Middle frontal gyrus (tissue), 1 donor: Measurements from ENCODE around the gene OLIG3.

Source experiments
- DNase-seq: peaks from one replicate; pipeline ENCODE4 v3.0.0-alpha.2; 2015; ENCODE audit warnings: low spot score; ENCODE audit errors: extremely low spot score

Gene OLIG3

DNA sequence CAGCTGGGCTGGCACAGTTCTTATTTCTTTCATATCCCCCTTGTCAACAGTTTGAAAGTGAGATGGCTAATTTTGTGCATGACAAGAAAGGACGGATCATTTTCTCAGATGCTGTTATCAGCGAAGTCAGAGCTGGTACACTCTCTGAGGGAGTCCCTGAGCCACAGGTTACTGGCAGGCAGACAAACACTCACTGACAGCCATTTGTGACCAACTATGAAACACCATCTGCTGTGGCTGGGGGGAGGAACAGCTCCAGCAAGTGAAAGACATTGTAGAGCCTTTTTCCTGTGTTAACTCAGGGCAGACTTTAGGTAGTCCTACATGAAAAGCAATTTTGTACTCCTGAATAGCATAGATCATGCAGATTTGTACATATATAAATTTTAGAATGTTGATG, 22.2 kb downstream of the OLIG3 start:
- no peak for DNase-seq

DNA sequence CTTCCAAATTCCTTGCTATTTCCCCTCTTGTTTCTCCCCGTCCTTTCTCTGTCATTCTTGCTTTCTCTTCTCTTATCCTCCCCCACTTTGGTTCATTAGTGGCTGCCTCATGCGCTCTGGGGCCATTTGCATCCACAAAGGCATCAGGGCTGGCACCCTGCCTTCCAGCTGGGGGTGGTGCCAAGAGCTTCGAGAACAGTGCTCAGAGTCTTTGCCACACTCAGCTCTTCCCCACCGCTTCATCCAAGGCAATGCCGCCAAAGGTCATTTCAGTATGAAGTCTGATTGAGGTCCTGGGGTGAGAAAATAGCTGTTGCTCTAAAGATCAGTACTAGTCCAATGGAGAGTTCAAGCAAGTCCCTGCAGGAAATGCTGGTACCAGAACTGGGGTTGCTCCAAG, 22.7 kb downstream of the OLIG3 start:
- no peak for DNase-seq

GRCh38 chr6:137467211-137467610, 27.0 kb downstream of the OLIG3 start:
- no peak for DNase-seq

DNA sequence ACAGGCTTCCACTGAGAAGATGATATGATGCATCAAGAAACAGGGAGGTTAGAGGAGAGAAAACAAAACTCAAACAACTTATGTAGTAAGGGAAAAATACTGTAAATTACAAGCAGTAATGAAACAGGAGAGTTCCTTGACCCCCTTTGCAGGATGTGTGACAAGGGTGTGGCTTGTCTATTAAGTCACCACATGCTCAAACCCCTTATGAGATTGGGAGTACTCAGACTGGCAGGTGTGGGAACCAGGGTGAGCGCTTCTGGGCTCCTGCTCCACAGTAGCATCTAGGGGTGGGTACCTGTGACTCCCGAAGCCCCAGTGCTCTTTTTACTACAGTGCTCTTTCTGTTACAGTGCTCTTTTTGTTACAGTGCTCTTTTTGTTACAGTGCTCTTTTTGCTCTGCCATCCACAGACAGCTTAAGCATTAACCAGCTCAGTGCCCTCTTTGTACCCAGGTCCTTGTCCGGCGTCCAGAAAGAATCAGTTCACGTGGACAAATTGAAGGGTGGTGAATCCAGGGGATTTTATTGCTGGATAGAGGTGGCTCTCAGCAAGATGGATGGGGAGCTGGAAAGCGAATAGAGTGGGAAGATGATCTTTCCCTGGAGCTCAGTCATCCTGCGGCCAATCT, 28.7 kb downstream of the OLIG3 start:
- DNase-seq = no peak

DNA sequence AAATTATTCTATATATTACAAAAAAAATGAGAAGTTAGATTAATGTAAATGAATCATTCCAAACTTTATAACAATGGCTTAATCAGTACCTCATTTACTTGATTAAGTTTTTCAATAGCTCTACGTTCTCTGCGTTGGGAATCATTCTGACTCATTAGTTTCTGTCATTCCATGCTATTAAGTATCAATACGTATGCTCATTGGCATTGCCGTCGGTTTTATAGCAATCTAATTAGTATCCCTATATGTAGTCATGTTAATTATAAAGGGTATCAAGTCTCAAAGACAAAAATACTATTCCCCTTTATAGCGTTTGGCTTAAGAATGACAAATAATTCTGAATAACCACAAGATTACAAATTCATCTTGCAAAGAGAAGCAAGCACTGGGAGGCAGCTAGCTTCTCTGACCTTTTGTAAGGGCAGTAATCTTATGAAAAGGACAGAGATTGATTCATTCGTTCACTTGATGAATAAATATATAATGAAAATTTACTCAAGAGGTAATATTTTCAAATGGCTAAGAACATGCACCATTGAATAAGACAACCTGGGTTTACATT, 41.8 kb downstream of the OLIG3 start:
- no peak for DNase-seq

DNA sequence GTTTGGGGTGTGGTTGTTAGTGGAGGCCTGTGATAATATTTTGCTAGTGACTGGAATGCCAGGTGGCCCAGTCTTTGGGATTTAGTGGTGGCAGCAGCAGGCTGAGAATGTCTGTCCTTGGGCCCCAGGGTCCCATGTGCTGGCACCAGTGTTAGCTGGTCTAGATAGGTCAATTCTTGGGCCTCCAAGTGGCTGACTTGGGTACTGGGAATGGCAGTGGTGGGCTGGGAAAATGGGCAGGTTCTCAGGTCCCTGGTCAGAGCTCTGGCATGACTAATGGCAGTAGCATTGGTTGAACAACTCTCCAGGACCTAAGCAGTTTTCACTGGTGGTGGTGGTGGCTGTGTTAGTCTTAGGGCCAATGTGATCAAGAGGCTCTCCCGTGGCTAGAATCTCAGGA, 50.3 kb downstream of the OLIG3 start:
- DNase-seq = no peak
